Stimulated activated naive B cell treated with anti-CD40 and anti-IgM and Interleukin-4, amounts not matched to agents 10 μg/mL and 1 μg/mL and 100 μg/mL, for 72 hours (primary cell): ENCODE results near the gene TLR5.

Experiments
- ATAC-seq, 2 donors: fragments of 150-1000 bp; cut with Tn5 transposase; replicated peaks; 2 replicates each; pipeline ENCODE4 v1.10.0; 2021; ENCODE audit warnings: moderate library complexity in 1 of 2
- DNase-seq: peaks from one replicate; pipeline ENCODE4 v3.0.0; 2021
- H3K27ac Mint-ChIP-seq: one replicate; pipeline ENCODE4 v1.8.0; 2022; ENCODE audit warnings: mild to moderate bottlenecking, mixed read lengths
- H3K27me3 Mint-ChIP-seq, 2 donors: one replicate each; pipeline ENCODE4 v1.8.0; 2022; ENCODE audit warnings: mixed read lengths in 2 of 2
- H3K36me3 Mint-ChIP-seq, 2 donors: one replicate each; pipeline ENCODE4 v1.8.0; 2022; ENCODE audit warnings: mixed read lengths in 2 of 2, mild to moderate bottlenecking in 1 of 2
- H3K4me1 Mint-ChIP-seq, 2 donors: one replicate each; pipeline ENCODE4 v1.8.0; 2022; ENCODE audit warnings: mixed read lengths in 2 of 2, mild to moderate bottlenecking in 1 of 2
- H3K4me3 Mint-ChIP-seq, 2 donors: one replicate each; pipeline ENCODE4 v1.8.0; 2022; ENCODE audit warnings: mild to moderate bottlenecking in 2 of 2, mixed read lengths in 2 of 2, moderate library complexity in 1 of 2
- H3K9me3 Mint-ChIP-seq, 2 donors: one replicate each; pipeline ENCODE4 v1.8.0; 2022; ENCODE audit warnings: mixed read lengths in 2 of 2, mild to moderate bottlenecking in 1 of 2

The TLR5 gene, protein sequence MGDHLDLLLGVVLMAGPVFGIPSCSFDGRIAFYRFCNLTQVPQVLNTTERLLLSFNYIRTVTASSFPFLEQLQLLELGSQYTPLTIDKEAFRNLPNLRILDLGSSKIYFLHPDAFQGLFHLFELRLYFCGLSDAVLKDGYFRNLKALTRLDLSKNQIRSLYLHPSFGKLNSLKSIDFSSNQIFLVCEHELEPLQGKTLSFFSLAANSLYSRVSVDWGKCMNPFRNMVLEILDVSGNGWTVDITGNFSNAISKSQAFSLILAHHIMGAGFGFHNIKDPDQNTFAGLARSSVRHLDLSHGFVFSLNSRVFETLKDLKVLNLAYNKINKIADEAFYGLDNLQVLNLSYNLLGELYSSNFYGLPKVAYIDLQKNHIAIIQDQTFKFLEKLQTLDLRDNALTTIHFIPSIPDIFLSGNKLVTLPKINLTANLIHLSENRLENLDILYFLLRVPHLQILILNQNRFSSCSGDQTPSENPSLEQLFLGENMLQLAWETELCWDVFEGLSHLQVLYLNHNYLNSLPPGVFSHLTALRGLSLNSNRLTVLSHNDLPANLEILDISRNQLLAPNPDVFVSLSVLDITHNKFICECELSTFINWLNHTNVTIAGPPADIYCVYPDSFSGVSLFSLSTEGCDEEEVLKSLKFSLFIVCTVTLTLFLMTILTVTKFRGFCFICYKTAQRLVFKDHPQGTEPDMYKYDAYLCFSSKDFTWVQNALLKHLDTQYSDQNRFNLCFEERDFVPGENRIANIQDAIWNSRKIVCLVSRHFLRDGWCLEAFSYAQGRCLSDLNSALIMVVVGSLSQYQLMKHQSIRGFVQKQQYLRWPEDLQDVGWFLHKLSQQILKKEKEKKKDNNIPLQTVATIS

DNA sequence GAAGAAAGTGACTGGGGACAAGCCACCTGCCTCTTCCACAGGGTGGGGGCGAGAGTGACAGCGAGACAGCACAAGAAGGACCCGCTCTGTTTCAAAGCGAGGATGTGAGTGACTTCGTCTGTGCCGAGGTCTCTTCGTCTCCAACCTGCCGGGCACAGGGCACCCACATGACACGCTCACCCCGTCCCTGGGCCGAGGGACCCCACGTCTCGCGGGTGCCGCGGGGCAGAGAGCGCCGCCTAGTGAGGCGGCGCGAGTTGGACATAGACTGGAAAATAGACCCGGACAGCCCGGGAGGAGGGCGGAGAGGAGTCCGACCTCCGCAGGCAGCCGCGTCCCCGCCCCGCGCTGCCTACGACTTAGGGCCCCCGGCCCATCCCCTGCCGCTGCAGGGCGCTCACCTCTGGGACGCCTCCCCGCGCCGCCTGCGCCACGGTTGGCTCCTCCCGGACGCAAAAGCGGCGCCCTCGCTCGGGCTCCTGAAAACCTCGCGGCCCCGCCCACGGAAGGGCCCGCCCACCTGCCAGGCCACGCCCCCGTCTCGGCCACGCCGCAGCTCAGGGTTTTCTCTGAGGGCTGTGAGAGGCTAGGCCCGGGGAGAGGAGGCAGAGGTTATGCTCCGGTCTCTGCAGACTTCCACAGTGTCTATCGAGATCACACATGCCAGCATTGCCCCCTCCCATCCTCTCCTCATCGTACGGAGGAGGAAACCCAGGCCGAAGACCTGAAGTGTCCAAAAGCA, at the start of gene TLR5:
Gene TLR5, minus strand, starts transcription at position 454 of the 742 bp plus-strand sequence. CDS start 30,217 bp downstream, outside the sequence.
- DNase-seq (peak; percentile 77), ATAC-seq (peak; percentile 89 to 92)
- peak within 1 kb of the TSS; percentile 52 for H3K27ac Mint-ChIP-seq
- H3K4me1 Mint-ChIP-seq = peaks cover 13 to 22% of the 10 kb centered on the region in 2 donors
- H3K9me3 Mint-ChIP-seq = peaks cover 7 to 8% of the 10 kb centered on the region in 2 donors
- no peaks in the 10 kb centered on the region for H3K36me3 Mint-ChIP-seq
- H3K27me3 Mint-ChIP-seq = peaks cover 32 to 40% of the 10 kb centered on the region in 2 donors
- peak within 1 kb of the TSS; percentile 79 to 81 for H3K4me3 Mint-ChIP-seq

DNA sequence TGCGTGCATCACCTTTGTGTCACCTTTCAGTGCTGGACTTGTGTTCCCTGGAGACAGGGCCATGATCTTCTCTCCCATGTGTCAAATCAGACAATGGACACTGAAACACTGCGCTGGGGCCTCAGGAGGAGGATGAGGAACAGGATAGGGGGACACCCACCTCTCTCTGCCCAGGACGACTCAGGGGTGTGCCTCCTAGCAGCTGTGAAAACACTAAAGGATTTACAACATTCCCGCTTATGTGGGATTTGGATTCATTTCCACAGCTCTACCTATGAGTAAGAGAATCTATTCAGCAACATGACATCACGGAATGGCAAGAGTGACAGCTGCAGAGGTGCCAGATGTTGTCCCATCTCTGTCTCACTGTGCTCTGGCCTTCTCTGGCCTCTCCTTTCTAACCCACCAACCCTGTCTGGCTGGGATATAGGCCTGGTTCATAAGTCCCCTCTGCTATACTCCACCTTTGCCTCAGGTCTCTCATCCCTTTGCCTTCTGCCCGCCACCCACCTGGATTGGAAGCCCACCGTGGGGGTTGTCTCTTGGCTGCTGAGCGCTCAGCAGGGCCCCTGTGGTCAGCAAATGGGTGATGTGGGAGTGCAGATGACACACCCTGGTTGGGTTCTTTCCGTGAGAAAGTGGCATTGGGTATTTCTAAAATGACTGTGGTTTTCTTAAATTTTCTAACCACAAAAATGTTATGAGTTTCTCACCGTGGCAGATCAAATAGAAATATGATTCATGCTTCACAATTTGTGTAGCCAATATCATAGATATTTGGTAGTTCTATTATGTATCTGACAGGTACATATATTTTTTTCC, 47.1 kb upstream of the TLR5 start:
- peak; percentile 84 to 89 for ATAC-seq
- peaks cover 0 to 5% of the 10 kb centered on the region in 2 donors for H3K9me3 Mint-ChIP-seq
- H3K27me3 Mint-ChIP-seq = peaks cover 28 to 30% of the 10 kb centered on the region in 2 donors
- no peaks in the 10 kb centered on the region for H3K36me3 Mint-ChIP-seq
- peak; percentile 18 for DNase-seq
- H3K27ac Mint-ChIP-seq = peak overlapping the region; percentile 75
- peaks cover 8 to 13% of the 10 kb centered on the region in 2 donors for H3K4me1 Mint-ChIP-seq
- H3K4me3 Mint-ChIP-seq = no peak overlapping the region

DNA sequence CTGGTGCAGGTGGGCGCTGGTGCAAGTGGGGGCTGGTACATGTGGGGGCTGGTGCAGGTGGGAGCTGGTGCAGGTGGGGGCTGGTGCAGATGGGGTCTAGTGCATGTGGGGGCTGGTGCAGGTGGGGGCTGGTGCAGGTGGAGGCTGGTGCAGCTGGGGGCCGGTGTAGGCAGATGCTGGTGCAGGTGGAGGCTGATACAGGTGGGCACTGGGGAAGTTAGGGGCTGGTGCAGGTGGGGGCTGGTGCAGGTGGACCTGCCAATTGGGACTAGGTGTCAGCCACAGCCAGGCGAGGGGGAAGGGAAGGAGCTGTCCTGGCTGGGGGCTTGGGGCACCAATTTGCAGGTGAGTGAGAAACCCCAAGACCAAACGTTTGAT, 46.5 kb upstream of the TLR5 start:
- peak in 1 of 2 donors; percentile 3 for ATAC-seq
- Mint-ChIP-seq H3K27me3 (peaks cover 25 to 30% of the 10 kb centered on the region in 2 donors), H3K27ac (no peak overlapping the region), H3K36me3 (no peaks in the 10 kb centered on the region), H3K4me3 (no peak overlapping the region), H3K4me1 (peaks cover 8 to 13% of the 10 kb centered on the region in 2 donors), H3K9me3 (peaks cover 0 to 5% of the 10 kb centered on the region in 2 donors)
- no peak for DNase-seq

DNA sequence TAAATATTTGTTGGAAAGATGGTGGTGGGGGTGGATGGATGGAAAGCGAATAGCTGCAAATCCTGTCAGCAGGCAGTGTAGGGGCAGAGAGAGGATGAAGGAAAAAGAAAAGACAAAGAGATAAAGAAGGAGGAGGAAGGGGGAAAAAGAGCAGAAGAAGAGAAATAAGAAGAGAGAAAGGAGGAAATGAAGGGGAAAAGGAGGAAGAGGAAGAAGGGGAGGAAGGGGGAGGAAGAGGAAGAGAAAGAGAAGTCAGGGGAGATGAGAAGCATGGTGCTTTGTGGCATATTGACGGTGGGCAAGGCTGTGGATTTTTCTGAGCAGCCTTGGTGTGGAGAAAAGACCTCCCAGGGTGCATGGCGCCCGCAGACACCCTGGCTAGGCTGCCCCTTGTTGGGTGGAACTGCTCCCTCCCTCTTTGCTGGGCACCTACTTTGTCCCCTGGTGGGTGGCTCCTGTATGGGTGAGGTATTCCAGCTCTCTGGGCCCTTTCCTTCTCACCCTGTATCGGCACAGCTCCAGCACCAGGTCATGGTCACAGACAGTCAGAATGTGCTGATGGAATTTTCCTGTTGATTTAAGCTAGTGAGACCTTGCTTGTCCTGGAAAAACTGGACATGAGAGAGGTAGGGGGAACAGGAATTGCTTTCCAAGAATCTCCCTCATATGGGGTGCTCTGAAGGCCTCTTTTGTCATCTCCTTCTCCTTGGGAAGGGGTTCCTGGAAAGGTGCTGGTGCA, 45.7 kb upstream of the TLR5 start:
- ATAC-seq = no peak
- Mint-ChIP-seq H3K27ac (no peak overlapping the region), H3K36me3 (no peaks in the 10 kb centered on the region), H3K9me3 (peaks cover 0 to 5% of the 10 kb centered on the region in 2 donors), H3K27me3 (peaks cover 25 to 30% of the 10 kb centered on the region in 2 donors), H3K4me1 (peaks cover 8 to 13% of the 10 kb centered on the region in 2 donors), H3K4me3 (no peak overlapping the region)
- no peak for DNase-seq

DNA sequence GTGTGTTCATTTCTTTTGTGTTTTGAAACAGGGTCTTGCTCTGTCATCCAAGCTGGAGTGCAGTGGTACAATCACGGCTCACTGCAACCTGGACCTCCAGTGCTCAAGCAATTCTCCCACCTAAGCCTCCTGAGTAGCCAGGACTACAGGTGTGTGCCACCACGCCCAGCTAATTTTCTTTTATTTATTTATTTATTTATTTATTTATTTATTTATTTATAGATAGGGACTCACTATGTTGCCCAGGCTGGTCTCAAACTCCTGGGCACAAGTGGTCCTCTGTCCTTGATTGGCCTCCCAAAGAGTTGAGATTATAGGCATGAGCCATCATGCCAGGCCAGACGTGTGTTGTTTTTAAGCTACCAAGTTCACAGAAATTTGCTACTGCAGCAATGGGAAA, 43.8 kb upstream of the TLR5 start:
- ATAC-seq (no peak), DNase-seq (no peak)
- peaks cover 8 to 13% of the 10 kb centered on the region in 2 donors for H3K4me1 Mint-ChIP-seq
- H3K27ac Mint-ChIP-seq = no peak overlapping the region
- no peak overlapping the region for H3K4me3 Mint-ChIP-seq
- peaks cover 0 to 5% of the 10 kb centered on the region in 2 donors for H3K9me3 Mint-ChIP-seq
- peaks cover 27 to 42% of the 10 kb centered on the region in 2 donors for H3K27me3 Mint-ChIP-seq
- H3K36me3 Mint-ChIP-seq = no peaks in the 10 kb centered on the region

DNA sequence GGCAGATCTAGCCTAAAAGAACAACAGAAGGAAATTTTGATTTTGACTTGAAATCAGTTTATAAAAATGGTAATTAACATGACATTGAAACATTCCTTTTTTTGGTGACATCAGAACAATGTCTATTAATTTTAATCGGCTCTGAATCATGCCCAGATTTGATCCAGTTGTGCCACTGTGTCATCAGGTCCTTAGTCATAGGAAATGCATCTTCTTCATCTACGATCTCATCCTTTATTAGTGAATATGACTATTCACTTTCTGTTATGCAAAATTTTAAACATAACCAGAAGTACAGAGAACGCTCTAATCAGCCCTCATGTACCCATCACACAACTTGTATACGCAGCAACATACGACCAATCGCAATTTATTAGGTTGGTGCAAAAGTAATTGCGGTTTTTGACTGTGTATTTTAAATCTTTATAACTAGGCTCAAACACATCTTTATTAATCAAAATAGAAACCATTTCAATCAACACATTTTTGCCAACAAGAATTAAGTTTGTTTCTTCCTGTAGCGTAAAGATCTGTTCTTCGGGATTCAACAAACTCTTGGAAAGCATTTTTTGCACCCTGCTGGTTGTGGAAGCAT, 40.3 kb upstream of the TLR5 start:
- no peaks in the 10 kb centered on the region for H3K4me1 Mint-ChIP-seq
- no peak overlapping the region for H3K27ac Mint-ChIP-seq
- H3K27me3 Mint-ChIP-seq = peaks cover 37 to 46% of the 10 kb centered on the region in 2 donors
- no peaks in the 10 kb centered on the region for H3K36me3 Mint-ChIP-seq
- H3K4me3 Mint-ChIP-seq = no peak overlapping the region
- DNase-seq (no peak), ATAC-seq (no peak)
- peaks cover 0 to 2% of the 10 kb centered on the region in 2 donors for H3K9me3 Mint-ChIP-seq

DNA sequence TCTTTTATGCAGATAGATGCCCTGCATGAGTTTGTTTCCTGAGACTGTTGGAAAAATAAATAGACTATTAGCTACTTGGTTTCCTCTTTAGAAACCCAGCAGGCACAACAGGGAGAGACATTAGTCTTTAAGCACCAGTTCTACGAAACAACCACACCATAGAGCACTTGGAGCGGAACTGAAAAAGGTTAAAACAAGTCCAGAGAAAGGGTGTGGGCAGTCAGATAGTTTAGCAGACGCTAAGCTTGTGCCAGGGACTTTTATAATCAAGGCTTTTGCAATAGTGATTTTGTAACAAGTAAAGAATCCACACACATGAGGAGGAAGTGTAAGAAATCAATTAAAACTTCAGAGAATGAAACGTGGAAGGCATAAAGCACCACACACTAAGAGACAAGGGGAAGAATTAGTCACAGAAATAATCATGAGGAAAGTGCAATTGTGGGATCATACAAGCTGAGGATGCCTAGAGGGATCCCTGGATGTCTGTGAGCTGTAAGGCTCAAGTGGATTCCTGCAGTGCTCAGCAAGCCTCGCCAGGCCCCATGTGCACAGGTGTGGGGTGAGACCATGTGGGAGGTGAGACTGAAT, 37.8 kb upstream of the TLR5 start:
- DNase-seq = no peak
- Mint-ChIP-seq H3K4me1 (no peaks in the 10 kb centered on the region), H3K9me3 (no peaks in the 10 kb centered on the region)

DNA sequence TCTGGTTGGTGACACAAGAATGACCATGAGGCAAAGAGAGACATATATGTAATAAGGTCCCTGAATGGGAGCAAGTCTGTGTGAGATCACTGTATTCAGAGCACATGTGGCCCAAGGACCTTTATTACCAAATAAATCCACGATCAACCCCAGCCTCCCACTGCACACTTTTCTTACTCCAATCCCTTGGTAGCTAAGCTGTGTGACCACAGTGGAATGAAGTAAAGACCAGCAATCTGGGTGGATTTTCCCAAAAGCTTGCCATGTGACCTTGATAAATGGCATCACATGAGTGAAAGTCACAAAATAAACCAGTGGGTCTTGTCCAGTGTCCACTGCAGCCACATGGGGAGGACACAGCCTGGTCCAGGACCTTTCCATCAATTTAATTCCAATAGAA, 36.7 kb upstream of the TLR5 start:
- Mint-ChIP-seq H3K27ac (no peak overlapping the region), H3K27me3 (peaks cover 43 to 46% of the 10 kb centered on the region in 2 donors)
- ATAC-seq = no peak

More for the DNA sequence above, 37.8 kb upstream of the TLR5 start:
- peaks cover 40 to 46% of the 10 kb centered on the region in 2 donors for H3K27me3 Mint-ChIP-seq
- no peak overlapping the region for H3K27ac Mint-ChIP-seq
- H3K4me3 Mint-ChIP-seq = no peak overlapping the region
- H3K36me3 Mint-ChIP-seq = no peaks in the 10 kb centered on the region
- ATAC-seq = peak in 1 of 2 donors; percentile 19

DNA sequence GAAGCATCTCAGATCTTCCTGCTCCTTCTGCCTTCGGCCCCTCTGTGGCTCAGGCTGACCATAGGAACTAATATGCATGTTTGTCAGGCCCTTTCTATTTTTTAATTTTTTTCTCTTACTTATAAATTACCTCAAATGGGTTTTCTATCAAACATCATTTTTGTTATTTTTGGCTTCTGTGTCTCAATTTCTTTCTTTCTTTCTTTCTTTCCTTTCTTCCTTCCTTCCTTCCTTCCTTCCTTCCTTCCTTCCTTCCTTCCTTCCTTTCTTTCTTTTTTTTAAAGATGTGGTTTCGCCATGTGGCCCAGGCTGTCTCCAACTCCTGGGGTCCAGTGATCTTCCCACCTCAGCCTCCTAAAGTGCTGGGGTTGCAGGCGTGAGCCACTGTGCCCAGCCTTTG, 36.2 kb upstream of the TLR5 start:
- ATAC-seq = no peak
- no peaks in the 10 kb centered on the region for H3K4me1 Mint-ChIP-seq
- no peak overlapping the region for H3K4me3 Mint-ChIP-seq
- H3K27me3 Mint-ChIP-seq = peaks cover 43 to 46% of the 10 kb centered on the region in 2 donors
- DNase-seq = no peak
- no peak overlapping the region for H3K27ac Mint-ChIP-seq
- no peaks in the 10 kb centered on the region for H3K36me3 Mint-ChIP-seq
- no peaks in the 10 kb centered on the region for H3K9me3 Mint-ChIP-seq

More for the DNA sequence above, 36.7 kb upstream of the TLR5 start:
- Mint-ChIP-seq H3K4me1 (no peaks in the 10 kb centered on the region), H3K4me3 (no peak overlapping the region), H3K9me3 (no peaks in the 10 kb centered on the region), H3K36me3 (no peaks in the 10 kb centered on the region)
- DNase-seq = no peak

DNA sequence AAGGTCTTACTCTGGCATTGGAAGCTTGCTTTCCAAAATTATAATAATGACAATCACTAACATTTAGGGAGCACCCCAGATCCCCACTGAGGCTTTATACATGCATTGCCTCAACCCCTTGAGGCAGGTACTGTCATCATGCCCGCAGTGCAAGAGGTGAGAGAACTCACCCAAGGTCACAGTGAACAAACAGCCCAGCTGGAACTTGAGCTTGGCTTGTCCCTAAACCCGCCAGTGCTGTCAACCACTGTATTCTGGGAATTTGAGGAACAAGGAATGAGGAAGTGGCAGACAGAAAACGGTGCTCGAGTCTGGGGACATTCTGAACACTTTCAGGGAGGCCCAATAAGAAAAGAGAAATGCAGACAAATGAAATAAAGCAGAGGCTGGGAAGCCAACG, 34.6 kb upstream of the TLR5 start:
- Mint-ChIP-seq H3K4me1 (no peaks in the 10 kb centered on the region), H3K27ac (no peak overlapping the region)

DNA sequence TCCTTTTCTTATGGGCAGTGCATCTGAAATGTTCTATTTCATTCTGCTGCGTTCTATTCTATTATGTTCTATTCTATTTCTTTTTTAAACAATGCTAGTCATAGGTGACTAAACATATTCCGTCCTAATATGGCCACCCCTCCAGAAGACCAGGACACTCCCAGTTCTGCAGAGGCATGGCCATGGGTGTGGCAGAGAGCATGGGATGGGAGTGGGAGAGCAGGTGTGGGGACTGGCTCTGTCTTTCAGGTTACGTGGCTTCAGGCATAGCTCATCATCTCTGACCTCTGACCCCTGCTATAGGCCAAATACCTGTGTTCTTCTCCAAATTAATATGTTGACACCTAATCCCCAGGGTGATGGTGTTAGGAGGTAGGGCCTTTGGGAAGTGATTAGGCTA, 33.4 kb upstream of the TLR5 start:
- Mint-ChIP-seq H3K27ac (no peak overlapping the region), H3K4me3 (no peak overlapping the region), H3K4me1 (no peaks in the 10 kb centered on the region), H3K36me3 (no peaks in the 10 kb centered on the region), H3K9me3 (peaks cover 0 to 2% of the 10 kb centered on the region in 2 donors), H3K27me3 (peaks cover 30 to 32% of the 10 kb centered on the region in 2 donors)
- ATAC-seq = no peak
- DNase-seq = no peak

More for the DNA sequence above, 34.6 kb upstream of the TLR5 start:
- Mint-ChIP-seq H3K4me3 (no peak overlapping the region), H3K27me3 (peaks cover 42% of the 10 kb centered on the region in 2 donors), H3K9me3 (no peaks in the 10 kb centered on the region), H3K36me3 (no peaks in the 10 kb centered on the region)
- no peak for ATAC-seq
- no peak for DNase-seq

DNA sequence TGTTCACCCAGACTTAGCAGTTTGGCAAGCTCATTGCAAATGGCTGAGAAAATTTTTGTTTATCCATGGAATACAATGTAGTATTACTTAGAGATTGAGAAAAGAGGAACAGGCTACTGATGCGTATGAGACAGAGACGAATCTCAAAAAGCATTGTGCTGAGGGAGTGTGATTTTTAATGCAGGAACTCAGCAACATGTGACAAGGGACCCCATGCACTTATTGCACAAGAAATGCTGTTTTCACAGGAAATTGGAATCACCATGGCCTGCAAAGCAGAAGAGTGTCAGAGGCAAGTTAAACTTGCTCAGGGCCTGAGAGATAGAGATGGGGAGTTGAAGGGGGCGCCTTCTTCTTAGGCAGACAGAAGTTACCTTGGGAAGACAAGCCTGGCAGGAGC, 32.6 kb upstream of the TLR5 start:
- no peaks in the 10 kb centered on the region for H3K36me3 Mint-ChIP-seq
- H3K27me3 Mint-ChIP-seq = peaks cover 22 to 24% of the 10 kb centered on the region in 2 donors
- H3K9me3 Mint-ChIP-seq = peaks cover 0 to 2% of the 10 kb centered on the region in 2 donors
- DNase-seq (no peak), ATAC-seq (no peak)
- no peaks in the 10 kb centered on the region for H3K4me1 Mint-ChIP-seq
- H3K4me3 Mint-ChIP-seq = no peak overlapping the region
- H3K27ac Mint-ChIP-seq = no peak overlapping the region
